SK-N-MC (cell line): ENCODE data around the gene CAPN15.

ENCODE experiments used
- DNase-seq: peaks from one replicate; pipeline ENCODE4 v3.0.0-alpha.2; 2011; ENCODE audit warnings: low read depth, low spot score
- H3K27ac ChIP-seq: fragments of 200-600 bp; sonication (generic); 2 replicates; pipeline ENCODE4 v1.5.1; 2016; ENCODE audit warnings: mixed run types
- H3K36me3 ChIP-seq: fragments of 200-600 bp; sonication (generic); 2 replicates; pipeline ENCODE4 v1.6.1; 2017; ENCODE audit warnings: antibody characterized with exemption, low read length, mixed read lengths; ENCODE audit not compliant: insufficient read depth
- H3K4me3 ChIP-seq: fragments of 200-600 bp; sonication (generic); 2 replicates; pipeline ENCODE4 v1.5.1; 2016
- H3K9ac ChIP-seq: fragments of 200-600 bp; sonication (generic); 2 replicates; pipeline ENCODE4 v1.8.0; 2017; ENCODE audit warnings: mixed run types, mixed read lengths; ENCODE audit not compliant: insufficient read length
- H3K9me3 ChIP-seq: fragments of 200-600 bp; sonication (generic); 2 replicates; pipeline ENCODE4 v1.6.1; 2017; ENCODE audit warnings: low read depth, mild to moderate bottlenecking, antibody characterized with exemption, low read length, moderate library complexity, mixed read lengths
- EZH2 ChIP-seq: fragments of 200-600 bp; sonication (generic); IDR thresholded peaks from one replicate; pipeline ENCODE4 v1.6.1; 2017; ENCODE audit warnings: antibody characterized with exemption
- FOXP2 ChIP-seq: optimal IDR thresholded peaks from 2 replicates; pipeline ENCODE3; 2011; ENCODE audit warnings: mild to moderate bottlenecking, moderate library complexity; ENCODE audit not compliant: insufficient read depth; ENCODE audit errors: extremely low read length, control extremely low read depth
- POLR2AphosphoS5 ChIP-seq: IDR thresholded peaks from 2 replicates; pipeline ENCODE4 v1.6.1; 2012; ENCODE audit warnings: mild to moderate bottlenecking, low read depth, low read length, borderline replicate concordance

CAPN15 gene

DNA sequence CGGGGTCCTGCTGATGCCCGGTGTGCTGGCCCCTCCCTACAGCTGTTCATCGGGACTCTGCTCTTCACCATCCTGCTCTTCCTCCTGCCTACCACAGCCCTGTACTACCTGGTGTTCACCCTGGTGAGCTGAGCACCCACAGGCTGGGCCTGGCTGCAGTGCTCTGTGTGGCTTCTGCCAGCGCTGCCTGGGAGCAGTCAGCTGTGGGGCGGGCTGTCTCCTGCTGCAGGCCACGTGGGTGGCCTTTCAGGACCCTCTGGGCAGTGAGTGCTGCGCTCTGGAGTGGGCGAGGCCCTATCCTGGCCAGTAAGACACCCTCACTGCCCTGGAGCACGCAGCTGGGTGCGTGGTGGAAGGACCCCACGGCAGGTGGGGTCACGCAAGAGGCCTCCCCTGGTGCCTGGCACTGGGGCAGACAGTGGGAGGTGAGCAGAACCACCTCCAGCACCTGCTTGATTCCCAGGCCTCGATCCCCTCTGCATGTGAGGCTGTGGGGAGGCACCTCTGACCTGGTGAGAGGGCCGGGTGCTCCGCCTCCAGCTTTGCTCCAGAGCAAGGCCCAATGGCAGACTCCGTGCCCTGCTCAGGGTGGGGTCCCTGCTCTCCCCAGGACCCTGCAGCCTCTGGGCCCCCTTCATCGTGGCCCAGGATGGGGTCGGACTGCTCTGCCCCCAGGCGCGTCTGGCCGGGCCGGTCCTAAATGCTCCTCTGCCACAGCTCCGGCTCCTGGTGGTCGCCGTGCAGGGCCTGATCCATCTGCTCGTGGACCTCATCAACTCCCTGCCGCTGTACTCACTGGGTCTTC is 52.8 kb downstream of the CAPN15 start:
- TF ChIP-seq FOXP2: no peak
- no peak for TF ChIP-seq EZH2
- no peak for TF ChIP-seq POLR2AphosphoS5
- no peak overlapping the region for H3K27ac ChIP-seq
- H3K9me3 ChIP-seq: no peaks in the 10 kb centered on the region
- no peak for DNase-seq
- H3K9ac ChIP-seq: no peak overlapping the region
- no peak overlapping the region for H3K4me3 ChIP-seq
- no peaks in the 10 kb centered on the region for H3K36me3 ChIP-seq

DNA sequence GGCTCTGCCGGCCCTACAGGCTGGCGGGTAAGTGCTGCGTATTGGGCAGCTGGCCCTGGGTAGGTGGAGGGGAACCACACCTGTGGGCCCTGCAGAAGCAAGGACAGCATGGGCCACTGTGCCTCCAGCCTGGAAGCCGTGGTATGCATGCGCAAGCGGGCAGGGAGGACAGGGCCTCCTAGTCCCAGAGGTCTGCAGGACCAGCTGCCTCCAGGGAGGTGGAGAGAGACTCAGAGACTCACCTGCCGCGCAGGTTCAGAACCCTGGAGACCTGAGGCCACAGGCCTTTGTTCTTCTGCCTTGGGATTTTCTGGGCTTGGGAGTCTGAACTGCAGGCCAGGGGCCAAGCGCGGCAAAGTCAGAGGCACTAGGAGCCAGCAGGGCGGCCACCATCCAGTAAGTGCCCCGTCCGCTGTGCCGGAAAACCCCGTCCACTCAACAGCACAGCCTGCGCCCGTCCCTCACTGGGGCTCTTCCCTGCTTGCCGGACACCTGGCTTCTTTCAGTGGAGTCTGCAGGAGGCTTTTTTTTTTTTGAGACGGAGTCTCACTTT is 53.5 kb downstream of the CAPN15 start:
- Histone ChIP-seq H3K36me3 (no peaks in the 10 kb centered on the region), H3K9me3 (no peaks in the 10 kb centered on the region), H3K9ac (no peak overlapping the region), H3K4me3 (no peak overlapping the region), H3K27ac (no peak overlapping the region)
- no peak for DNase-seq
- TF ChIP-seq FOXP2 (no peak), POLR2AphosphoS5 (no peak), EZH2 (no peak)

DNA sequence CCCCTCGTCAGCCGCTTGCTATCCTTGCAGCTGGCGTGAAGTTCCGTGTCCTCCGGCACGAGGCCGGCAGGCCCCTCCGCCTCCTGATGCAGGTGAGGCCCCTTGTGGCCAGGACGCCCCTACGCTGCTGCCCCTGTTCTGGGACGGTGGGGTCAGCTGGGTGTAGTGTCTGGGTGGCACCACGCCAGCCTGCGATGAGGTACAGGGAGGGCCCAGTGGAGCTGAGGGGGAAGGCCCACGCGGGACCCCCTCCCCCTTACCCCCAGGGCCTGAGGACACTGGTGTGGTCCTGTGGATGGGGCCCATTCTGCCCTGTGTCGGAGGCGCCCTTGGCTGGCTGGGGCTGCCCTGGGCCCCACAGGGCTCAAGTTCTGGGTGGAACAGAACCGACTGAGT is 54.7 kb downstream of the CAPN15 start:
- no peak for TF ChIP-seq FOXP2
- no peak for TF ChIP-seq POLR2AphosphoS5
- TF ChIP-seq EZH2: no peak
- Histone ChIP-seq H3K36me3 (no peaks in the 10 kb centered on the region), H3K4me3 (no peak overlapping the region), H3K27ac (no peak overlapping the region), H3K9ac (no peak overlapping the region), H3K9me3 (no peaks in the 10 kb centered on the region)
- DNase-seq: no peak

DNA sequence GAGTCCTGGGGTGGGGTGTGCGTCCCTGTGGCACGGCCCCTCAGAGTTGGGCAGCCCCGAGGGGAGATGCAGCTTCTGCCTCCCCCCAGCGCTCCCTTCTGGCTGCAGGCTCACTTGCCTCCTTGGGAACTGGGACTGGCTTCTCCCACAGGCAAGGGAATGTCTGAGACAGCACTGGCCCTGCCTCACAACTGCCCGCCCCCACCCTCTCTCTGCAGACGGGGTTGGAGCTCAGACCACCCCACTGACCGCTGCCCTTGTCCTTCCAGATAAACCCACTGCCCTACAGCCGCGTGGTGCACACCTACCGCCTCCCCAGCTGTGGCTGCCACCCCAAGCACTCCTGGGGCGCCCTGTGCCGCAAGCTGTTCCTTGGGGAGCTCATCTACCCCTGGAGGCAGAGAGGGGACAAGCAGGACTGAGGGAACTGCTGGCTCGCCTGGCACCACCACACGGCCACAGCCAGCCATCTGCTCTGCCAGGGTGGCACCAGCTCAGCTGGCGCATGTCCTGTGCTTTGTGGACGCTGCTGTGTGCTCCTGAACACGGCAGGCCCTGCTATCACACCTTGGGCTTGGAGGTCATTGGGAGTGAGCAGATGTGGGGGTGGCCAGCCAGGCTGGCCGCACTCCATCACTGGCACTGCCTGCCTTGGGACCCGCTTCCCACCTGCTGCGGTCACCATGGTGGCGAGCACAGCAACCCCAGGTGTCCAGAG is 55.3 kb downstream of the CAPN15 start:
- H3K9ac ChIP-seq: no peak overlapping the region
- DNase-seq: no peak

DNA sequence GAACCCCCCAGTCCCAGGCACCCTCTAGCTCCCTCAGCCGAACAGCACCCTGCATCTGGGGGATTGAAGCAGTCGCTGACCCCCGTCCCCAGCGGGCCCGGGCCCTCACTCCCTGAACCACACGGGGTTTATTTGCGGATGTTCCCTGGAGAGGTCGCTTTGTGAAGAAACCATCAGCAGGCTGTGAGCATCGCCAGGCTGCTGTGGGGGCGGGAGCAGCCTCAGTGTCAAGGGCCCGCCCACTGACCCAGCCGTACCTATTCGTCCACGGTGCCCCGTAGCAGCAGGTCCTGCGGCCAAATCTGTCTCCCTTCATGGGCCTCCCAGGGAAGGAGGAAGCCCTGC is 55.9 kb downstream of the CAPN15 start:
- Histone ChIP-seq H3K9me3 (no peaks in the 10 kb centered on the region), H3K9ac (no peak overlapping the region), H3K4me3 (no peak overlapping the region), H3K36me3 (no peaks in the 10 kb centered on the region), H3K27ac (no peak overlapping the region)
- no peak for TF ChIP-seq FOXP2
- DNase-seq: no peak

More for the DNA sequence above, 55.3 kb downstream of the CAPN15 start:
- H3K4me3 ChIP-seq: no peak overlapping the region
- no peak overlapping the region for H3K27ac ChIP-seq
- no peak for TF ChIP-seq POLR2AphosphoS5
- no peak for TF ChIP-seq FOXP2
- TF ChIP-seq EZH2: no peak
- no peaks in the 10 kb centered on the region for H3K36me3 ChIP-seq
- H3K9me3 ChIP-seq: no peaks in the 10 kb centered on the region

DNA sequence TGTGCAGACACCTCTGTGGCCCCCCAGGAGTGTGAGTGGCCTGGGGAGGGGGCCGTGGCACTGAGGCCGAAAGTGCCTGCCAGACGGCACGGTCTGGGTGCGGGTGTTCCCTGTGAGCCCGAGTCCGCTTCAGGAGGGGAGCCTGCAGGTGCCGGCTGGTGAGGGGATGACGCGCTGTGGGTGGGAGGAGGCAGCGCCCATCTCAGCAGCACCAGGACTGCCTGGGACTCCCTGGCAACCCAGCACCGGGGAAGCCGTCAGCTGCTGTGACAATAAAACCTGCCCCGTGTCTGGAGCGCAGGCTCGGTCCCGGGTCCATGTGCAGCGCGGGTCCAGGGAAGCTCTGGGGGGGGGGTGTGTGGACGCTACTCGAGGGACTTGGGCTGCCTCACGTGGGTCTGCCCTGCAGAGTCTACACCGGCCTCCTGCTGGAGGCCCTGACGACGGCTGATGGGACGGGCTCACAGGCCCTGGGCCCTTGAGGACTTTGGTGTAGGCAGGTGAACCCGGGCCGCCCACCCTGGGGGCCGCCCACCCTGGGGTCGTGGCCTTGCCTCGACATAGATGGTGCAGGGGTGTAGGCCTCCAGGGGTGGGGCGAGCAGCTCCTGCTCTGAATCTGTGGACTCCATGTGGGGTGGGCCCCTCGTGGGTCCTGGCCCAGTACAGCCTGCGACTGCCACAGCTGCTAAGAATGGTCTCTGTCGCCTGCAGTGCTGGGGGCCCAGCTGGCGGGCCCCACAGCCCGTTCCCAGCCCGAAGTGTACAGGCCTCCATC is 56.5 kb downstream of the CAPN15 start:
- Histone ChIP-seq H3K9ac (no peak overlapping the region), H3K4me3 (no peak overlapping the region), H3K9me3 (no peaks in the 10 kb centered on the region), H3K27ac (no peak overlapping the region), H3K36me3 (no peaks in the 10 kb centered on the region)
- no peak for DNase-seq
- TF ChIP-seq EZH2: no peak
- peak; percentile 28; the same call in 1 of the 2 replicates for TF ChIP-seq POLR2AphosphoS5
- TF ChIP-seq FOXP2: no peak

DNA sequence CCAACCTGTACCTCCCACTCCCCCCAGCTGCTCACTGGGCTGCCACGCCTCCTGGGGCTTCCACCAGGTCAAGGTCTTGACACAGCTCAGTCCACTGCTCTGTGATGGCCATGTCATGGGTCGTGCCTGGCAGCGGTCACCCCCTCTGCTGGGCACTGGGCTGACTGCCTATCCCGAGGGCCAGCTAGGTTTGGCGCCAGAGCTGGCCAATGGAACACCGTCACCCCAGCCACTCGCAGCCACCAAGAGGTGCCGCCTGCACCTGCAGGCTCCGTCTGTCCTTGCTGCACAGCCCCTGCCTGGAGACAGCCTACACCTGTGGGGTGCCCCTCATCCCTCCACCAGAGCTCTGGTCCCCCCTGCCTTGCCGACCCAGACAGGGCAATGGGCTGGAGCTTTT is 57.8 kb downstream of the CAPN15 start:
- Histone ChIP-seq H3K9me3 (no peaks in the 10 kb centered on the region), H3K36me3 (no peaks in the 10 kb centered on the region), H3K27ac (no peak overlapping the region), H3K9ac (no peak overlapping the region), H3K4me3 (no peak overlapping the region)
- TF ChIP-seq POLR2AphosphoS5 (0 out of 2 replicates have a peak, but pooled peaks have one; percentile 12), FOXP2 (no peak)
- DNase-seq: no peak
